HL-60/S4 treated with phorbol 12-myristate 13-acetate at 8.2 ng/mL for 4 days and 3 days (cell line): ENCODE data around the gene LGR6.

ENCODE experiments used
- in situ Hi-C: fragments of 300-500 bp; cut with MboI; formaldehyde crosslinking; loops from 2 replicates; pipeline ENCODE4 v1.15.0; 2022; ENCODE audit warnings: low sequenced_read_pairs

The LGR6 gene

DNA sequence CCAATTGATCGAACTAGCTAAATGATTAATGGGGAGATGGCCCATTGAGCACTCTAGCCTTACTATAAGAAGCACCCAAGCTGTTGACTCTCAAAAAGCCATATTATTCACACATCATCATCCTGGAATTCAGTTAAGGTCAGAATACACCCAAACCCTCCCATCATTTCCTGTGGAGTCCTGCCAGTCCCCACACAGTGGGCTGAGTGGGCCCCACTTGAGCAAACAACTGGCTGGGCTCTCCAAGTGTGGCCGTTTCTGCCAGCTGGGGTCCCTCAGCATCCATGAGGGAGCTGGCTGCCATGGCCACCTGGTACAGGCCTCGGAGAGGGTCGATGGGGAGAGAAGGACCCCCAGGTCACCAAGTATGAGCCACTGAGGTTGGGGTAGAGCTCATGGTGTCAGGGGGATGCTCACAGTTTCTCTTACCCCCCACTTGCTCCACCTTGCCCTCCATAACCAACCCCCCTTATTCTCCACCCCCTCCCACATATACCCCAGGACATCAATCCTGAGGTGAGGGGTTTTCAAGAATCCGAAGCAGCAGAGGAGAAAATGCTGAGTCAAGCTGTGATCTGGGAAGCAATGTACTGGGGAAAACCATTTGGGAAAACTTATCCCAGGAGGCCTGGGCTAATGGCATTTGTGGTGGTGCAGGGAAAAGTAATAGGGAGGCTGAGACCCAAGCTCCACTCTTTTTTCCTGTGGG lies 87.9 kb downstream of the LGR6 start:
- in situ Hi-C loops: no loop called here

DNA sequence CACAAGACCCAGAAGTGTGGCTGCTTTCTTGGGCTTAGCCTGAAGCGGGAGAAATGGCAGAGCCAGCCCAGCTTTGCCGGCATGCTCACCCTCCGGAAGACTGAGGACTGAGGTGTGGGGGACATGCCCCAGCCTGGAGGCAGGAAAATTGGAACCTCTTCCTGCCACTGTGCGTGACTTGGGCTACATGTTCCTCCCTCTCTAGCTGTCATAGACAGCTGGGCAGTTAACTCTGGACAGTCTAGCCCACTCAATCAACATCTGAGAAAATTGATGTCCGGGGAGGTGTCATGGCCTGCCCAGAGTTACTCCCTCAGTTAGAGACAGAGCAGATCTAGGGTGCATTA lies 88.4 kb downstream of the LGR6 start:
- in situ Hi-C loops: no loop called here

DNA sequence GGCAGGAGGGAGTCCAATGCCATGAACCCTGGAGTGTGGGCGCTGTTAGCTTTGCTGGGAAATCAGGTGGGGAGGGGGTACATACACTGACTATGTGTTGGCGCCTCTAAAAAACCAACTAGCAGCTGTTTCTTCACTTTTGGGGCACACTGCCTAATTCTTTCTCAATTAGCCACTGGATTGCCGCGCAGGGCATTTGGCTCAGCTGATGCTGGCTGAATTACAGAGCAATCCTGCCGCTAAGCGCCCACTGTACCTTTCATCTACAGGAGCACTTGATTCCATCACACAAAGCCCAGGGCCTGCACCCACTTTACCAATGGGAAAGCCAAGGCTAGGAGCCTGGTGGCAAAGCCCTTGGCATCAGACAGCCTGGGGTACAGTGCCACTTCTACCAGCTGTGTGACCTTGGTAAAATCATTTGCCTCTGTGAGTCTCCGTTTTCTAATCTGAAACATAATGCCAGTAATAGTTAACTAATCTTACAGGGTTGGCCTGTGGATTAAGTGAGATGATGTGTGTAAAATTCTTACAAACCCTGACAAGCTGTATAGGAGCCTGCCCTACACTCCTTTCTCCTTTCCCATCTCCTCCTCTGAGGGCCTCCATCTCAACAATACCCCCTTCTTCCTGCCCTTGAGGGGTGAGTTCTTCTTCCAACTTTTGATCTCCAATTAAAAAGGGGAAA lies 89.1 kb downstream of the LGR6 start:
- in situ Hi-C loops: no loop called here

DNA sequence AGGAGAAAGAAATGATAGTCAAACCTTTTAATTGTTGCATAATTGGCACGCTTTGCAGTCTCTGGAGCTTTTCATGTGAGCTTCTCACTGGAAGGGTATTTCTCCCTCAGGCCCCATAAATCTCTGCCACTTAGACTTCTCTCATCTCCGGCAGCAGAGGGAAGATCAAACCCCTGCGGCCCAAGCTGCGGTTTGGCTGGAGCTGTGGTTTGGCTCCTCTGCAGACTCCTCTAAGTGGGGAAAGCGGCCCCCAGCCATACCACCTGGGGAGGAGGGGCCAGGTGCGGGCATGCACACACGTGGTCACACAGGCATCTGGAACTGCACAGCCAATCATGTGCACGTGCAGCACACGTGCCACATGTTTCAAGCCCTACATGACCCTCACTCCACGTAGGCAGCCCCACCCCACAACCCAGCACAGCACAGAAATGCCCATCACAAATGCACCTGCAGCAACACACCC lies 89.8 kb downstream of the LGR6 start:
- in situ Hi-C loops: no loop called here

DNA sequence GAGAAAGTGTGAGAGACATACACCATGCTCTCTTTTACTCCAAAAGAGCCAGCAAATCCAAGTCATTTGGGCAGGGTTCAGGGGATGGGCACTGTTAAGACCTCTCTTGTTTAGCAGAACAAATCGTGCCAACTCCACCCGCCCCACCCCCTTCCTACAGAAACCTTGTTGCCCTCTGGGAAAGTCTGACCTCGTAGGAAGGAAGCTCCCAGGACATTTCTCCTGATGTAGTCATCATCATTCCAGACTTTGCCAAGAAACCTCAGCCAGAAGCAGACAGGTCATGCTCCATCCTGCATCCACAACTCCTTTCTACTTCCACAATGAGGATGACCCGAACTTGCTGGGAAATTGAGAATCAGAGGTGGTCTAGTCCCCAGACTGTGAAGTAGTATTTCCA lies 90.4 kb downstream of the LGR6 start:
- in situ Hi-C loops: no loop called here

DNA sequence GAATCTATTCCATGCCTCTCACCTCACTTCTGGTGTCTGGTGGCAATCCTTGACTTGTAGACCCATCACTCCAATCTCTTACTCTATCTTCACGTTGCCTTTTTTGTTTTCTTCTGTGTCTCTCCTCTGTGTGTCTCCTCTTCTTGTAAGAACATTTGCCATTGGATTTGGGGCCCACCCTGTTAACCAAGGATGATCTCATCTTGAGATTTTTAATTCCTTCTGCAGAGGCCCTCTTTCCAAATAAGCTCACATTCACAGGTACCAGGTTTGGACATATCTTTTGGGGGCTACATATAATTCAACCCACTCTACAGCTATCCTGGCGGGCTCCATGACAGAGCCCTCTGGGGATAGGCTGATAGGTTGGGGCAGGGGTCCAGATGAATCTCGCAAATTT lies 92.3 kb downstream of the LGR6 start:
- in situ Hi-C loops: no loop called here

DNA sequence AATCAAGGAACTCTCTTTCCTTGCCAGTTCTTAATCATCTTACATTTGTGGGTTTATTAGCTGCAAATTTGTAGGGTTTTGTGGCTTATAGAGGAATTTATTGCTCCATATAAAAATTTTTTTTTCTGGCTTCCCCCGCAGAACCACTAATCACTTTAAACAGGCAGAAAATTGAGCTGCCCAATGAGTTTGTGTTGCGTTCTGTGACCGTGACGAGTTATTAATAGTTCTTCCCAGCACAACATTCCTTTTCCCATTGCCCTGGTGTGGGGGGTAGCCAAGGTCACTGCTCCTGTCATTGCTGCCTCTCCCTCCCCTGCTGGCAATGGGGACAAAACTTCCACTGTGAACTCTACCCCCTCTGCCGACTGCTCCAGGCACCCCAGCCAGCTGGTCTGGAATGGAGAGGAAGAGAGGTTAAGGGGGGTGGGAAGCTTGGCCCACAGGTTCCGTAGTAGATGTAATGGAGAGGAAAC lies 93.1 kb downstream of the LGR6 start:
- in situ Hi-C loops: no loop called here

DNA sequence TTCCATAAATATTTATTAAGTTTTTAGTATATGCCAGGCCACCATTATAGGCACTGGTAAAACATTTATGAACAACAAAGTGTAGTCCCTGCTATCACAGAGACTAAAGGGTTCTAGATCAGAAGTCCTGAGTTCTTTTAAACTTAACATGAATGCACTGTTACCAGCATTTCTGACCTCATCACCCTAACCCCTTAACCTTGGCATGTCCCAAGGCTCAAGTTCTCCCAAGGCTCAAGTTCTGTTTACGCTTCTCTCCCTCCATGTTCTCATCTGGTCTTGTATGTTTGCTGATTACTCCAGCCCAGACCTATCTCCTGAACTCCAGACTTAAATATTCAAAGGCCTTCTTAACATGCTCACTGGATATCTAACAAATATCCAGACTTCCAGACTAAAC lies 93.6 kb downstream of the LGR6 start:
- in situ Hi-C loops: no loop called here

DNA sequence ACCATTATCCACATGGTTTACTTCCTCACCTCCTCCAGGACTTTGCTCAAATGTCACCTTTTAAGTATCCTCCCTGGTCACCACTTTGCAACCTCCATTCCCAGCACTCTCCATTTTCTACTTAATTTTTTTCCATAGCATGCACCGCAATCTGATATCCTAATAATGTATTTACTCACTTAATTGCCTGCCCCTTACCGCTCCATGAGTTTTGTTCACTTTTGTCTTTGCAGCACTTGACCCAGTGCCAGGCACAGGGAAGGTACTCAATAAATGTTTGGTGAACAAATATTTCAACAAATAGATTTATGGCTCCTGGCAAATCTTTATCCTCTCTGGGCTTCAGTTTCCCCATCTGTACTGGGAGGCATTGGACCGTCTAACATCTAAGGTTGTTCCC lies 94.6 kb downstream of the LGR6 start:
- in situ Hi-C loops: no loop called here

DNA sequence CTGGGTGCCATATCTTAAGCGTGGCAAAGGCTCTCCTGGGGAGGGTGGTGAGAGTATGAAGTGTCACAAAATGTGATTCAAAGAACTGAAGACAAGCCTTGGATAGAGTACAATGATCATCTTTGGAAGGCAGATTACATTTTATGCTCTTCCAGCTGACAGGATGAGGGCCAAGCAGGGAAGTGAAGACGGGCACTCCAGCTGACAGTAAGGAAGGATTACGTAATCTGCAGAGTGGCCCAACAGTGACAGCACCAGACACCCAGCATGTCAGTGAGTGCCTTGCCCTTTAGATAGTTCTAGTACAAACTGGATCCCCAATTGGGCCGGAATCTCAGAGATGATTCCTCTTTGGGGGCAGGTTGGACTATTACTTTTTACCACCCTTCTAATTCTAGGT lies 95.4 kb downstream of the LGR6 start:
- in situ Hi-C loops: no loop called here

DNA sequence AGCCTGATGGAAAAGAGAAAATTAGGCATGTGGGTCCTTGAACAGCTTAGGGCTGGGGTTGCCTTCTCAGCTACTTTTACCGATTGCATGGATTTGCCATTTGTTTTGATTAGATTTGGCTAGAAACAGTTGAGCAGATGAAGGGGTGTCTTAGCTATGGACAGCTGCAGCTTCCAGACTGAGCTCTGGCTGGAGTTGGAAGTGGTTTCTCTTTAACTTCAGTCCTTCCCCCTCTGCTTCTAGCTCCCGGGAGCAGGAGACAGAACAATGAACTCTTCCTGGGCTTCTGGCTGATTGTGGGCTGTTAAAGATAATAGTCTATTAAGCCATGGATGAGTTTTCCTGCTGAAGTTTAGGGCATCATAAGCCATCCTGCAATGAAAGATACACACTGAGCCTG lies 97.4 kb downstream of the LGR6 start:
- in situ Hi-C loops: no loop called here

DNA sequence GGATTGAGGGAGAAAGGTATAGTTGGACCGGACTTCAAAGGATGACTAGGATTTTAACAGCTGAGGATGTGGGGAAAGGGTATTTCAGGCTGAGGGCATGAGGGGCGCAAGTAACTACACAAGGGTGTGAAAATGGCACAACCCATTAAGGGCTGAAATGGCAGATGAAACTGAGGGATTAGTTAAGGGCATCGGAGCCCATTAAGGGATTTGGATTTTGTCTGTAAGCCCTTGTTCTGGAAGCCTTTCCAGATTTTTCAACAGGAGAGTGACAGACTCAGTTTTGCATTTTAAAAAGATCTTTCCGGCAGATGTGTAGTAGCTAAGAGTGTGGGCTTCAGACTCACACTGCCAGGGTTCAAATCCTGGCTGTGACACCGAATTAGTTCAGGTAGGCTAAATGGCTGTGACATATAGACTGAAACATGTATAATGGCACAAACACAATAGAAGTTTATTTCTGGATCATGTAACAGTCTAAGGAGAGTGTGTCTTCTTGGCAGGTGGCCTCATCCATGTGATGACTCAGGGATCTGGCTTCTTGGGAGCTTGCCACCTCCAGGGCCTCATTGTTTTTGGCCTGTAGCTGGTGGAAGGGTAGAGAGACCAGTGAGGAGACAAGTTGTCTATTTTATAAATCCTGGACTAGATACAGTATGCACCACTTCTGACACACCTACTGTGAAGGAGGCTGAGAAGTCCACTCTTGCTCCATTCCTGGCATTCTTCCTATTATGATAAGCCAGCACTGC lies 98.5 kb downstream of the LGR6 start:
- in situ Hi-C loops: no loop called here

DNA sequence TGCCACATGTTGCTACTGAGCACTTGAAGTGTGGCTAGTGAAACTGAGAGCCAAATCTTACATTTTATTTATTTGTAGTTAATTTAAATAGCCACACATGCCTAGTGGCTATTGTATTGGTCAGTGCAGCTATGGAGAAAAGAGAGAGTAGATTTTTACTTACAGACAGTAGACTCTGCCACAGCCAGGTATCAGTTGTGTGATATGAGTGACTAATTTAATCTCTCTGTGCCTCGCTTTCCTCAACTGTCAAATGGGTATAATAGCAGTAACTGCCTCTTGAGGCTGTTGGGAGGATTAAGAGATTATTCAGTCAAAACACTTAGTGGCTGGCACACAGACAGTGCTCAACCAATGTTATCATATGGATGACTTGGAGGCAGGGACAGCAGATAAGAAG lies 99.2 kb downstream of the LGR6 start:
- in situ Hi-C loops: no loop called here

DNA sequence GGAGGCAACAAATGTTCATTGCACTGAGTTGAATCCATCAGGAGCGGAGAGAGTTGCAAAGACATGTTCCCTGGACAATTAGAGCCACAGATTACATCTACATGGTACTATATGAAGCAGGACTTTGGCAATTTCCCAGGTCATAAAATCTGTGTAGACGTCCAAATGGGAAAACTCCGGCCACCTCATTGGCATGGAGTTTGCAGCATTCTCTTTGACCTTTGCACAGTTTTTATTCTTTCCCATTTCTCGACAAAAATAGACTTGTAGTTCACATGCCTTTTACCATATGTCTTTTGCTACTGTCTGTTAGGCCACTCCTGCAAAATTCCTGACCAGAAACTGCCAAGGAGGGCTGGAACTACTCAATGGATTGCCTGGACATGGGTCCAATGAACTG lies 100.0 kb downstream of the LGR6 start:
- in situ Hi-C loops: no loop called here

DNA sequence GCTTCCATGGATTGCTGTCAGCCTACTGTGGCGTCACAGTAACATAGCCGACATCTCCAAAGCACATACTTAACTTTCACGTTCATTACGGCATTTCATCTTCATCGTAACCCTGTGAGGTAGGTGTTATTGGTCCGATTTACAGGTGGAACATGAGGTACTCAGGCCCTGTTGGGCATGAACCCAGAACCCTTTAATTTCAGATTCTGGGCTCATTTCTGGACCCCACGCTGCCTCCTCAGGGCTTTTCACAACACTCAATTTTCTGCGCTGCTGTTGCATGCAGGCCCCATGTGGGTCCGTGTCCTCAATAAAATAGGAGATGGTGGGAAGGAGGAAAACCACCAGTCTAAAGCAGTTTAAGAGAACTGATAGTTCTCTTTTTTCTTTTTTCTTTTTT lies 108.6 kb downstream of the LGR6 start:
- in situ Hi-C loops: no loop called here

DNA sequence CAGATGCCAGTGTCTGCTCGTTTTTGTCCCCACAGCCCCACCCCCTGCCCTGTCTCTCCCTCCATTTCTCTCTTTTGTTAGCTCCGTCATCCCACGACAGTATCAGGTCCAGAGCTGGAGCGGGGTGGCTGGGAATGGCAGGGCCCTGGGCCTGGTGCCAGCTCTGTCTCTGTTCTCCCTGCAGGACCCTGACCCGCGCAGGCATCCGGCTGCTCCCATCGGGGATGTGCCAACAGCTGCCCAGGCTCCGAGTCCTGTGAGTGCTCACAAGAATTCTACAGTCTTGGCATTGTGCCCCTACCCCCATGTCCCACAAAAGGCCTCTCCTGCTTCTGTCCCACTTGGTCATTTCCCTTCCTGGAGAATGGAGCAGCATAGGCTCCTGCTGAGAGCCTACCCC lies 110.8 kb downstream of the LGR6 start:
- in situ Hi-C loops: no loop called here

DNA sequence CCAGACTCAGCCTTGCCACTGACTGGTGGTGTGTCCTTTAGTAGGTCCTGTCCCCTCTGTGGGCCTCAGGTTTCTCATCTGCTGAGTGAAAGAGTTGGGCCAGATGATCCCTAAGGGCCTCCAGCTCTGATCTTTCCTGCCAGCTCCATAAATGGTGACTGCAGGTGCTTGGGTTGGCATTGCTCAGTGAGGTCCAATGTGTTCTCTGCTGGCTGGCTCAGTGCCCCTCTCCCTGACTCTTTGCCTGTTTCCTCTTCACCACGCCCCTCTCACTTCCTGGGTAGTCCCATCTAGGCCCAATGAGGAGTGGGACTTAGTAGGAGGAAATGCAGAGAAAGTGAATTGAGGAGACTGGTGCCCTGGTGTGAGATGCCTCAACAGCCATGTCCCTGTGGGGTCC lies 111.6 kb downstream of the LGR6 start:
- in situ Hi-C loops: no loop called here

DNA sequence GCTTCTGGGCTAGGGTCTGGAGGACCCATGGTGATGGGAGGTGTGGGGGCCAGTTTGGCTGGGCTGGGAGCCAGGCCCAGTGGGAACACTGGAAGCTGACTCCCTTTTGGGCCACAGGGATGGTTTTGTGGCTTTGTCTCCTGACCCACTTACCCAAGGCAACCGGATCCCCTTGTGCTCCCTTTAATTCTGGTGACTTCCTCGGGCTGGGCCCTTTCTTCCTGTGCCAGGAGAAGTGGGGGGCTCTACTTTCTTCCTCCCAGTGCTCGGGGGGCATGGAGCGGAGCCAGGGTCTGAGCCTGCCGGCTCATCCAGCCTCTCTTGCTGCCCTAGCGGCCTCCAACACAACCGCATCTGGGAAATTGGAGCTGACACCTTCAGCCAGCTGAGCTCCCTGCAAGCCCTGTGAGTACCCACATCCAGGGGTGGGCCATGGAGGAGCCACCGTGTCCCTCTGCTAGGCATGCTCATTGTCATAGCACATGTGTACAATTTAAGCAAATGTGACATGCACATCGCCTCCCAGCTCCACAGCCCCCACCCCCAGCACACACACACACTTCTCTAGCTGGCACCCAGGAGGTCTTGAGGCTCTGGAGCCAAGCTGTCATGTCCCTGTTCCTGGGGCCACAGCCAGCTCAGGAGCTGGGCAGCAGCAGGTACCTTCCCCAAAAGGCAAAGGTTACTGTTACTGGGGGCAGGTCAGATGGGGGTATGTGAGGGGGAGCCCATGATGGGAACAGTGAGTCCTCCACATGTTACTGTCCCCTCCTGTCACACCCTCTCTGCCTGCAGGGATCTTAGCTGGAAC lies 113.1 kb downstream of the LGR6 start:
- in situ Hi-C loops: no loop called here

DNA sequence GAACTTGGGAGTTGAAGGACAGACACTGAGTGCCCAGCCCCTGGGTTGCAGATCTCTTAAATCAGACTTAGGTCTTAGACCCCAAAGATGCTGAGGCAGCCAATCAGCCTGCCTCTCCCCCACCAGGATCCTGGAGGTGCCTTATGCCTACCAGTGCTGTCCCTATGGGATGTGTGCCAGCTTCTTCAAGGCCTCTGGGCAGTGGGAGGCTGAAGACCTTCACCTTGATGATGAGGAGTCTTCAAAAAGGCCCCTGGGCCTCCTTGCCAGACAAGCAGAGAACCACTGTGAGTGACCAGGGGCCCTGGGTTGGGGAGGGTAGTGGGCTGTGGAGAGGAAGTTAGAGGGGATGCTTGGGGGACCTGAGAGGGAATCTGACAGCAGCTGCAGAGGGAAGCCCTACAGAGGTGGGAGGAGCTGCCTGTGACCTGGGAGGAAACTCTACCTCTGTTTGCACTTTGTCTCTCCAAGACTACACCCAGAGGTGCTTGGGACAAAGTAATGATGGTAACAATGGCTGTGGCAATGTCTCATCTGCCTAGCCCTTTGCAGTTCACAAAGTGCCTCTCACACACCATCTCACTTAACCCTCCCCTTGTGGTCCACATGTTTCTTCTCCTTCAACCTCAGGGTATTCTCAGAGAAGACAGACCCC lies 116.6 kb downstream of the LGR6 start:
- in situ Hi-C loops: no loop called here

DNA sequence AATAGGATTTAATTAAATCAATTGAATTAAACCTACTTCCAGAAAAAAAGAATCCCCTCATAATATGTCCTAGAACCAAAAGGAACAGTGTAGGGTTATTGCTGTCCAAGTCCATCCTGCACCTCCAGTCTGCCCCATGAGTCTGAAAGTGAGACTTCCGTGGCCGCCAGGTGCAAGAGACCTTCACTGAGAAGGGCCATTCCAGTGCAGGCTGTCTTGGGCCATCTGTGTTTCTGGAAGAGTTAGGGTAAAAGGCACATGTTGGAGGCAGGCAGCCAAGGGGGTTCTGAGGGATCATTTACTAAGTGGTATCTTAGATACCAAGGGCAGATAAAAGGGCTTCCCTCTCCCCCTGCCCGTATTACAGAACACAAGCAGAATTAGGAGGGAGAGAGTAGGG lies 117.1 kb downstream of the LGR6 start:
- in situ Hi-C loops: no loop called here
